Measurements from ENCODE around the gene CRYGN.

The CRYGN gene

GRCh38 chr7:151438864-151439601 is 908 bp downstream of the CRYGN start:
- no peak for DNase-seq (ENCODE audit: low read depth in 2 of 2)

GRCh38 chr7:151437866-151438516 is 1.9 kb downstream of the CRYGN start:
- no peak for DNase-seq (ENCODE audit: low read depth in 2 of 2)

GRCh38 chr7:151437159-151437553 is 2.8 kb downstream of the CRYGN start:
- no peak for DNase-seq (ENCODE audit: low read depth in 2 of 2)

GRCh38 chr7:151436446-151437158 is 3.3 kb downstream of the CRYGN start:
- DNase-seq (ENCODE audit: low read depth in 2 of 2): no peak

GRCh38 chr7:151435971-151436370 is 4.0 kb downstream of the CRYGN start:
- DNase-seq (ENCODE audit: low read depth in 2 of 2): no peak

GRCh38 chr7:151435103-151435916 is 4.6 kb downstream of the CRYGN start:
- DNase-seq (ENCODE audit: low read depth in 2 of 2): no peak

- no peak for DNase-seq (ENCODE audit: low read depth in 2 of 2)
These were observed 5.4 kb downstream of the CRYGN start for GRCh38 chr7:151434549-151434948.

- DNase-seq (ENCODE audit: low read depth in 2 of 2): no peak
These were observed 6.1 kb downstream of the CRYGN start for GRCh38 chr7:151433721-151434400.

- DNase-seq (ENCODE audit: low read depth in 2 of 2): no peak
These were observed 7.1 kb downstream of the CRYGN start for GRCh38 chr7:151432658-151433521.

- no peak for DNase-seq (ENCODE audit: low read depth in 2 of 2)
These were observed 8.1 kb downstream of the CRYGN start for GRCh38 chr7:151431768-151432311.

- no peak for DNase-seq (ENCODE audit: low read depth in 2 of 2)
These were observed 8.6 kb downstream of the CRYGN start for GRCh38 chr7:151431281-151431767.

GRCh38 chr7:151430391-151431205 is 9.3 kb downstream of the CRYGN start:
- no peak for DNase-seq (ENCODE audit: low read depth in 2 of 2)

- no peak for DNase-seq (ENCODE audit: low read depth in 2 of 2)
These were observed 10.2 kb downstream of the CRYGN start for GRCh38 chr7:151429560-151430331.

GRCh38 chr7:151429237-151429559 is 10.7 kb downstream of the CRYGN start:
- no peak for DNase-seq (ENCODE audit: low read depth in 2 of 2)

- no peak for DNase-seq (ENCODE audit: low read depth in 2 of 2)
These were observed 11.3 kb downstream of the CRYGN start for GRCh38 chr7:151428378-151429236.

- no peak for DNase-seq (ENCODE audit: low read depth in 2 of 2)
These were observed 12.1 kb downstream of the CRYGN start for GRCh38 chr7:151427705-151428377.

Data from fibroblast of skin of left biceps (primary cell).